GM19238 (cell line): ENCODE measurements around the gene TRIP10.
"Not testable (repeated sequence)": the region's sequence is repeated elsewhere in the genome, so short reads cannot be mapped to it uniquely, and the experiment has no call there.

Experiments
- DNase-seq: peaks from one replicate; pipeline ENCODE4 v3.0.0; 2011; ENCODE audit warnings: low spot score; ENCODE audit not compliant: insufficient read length

Gene TRIP10

DNA sequence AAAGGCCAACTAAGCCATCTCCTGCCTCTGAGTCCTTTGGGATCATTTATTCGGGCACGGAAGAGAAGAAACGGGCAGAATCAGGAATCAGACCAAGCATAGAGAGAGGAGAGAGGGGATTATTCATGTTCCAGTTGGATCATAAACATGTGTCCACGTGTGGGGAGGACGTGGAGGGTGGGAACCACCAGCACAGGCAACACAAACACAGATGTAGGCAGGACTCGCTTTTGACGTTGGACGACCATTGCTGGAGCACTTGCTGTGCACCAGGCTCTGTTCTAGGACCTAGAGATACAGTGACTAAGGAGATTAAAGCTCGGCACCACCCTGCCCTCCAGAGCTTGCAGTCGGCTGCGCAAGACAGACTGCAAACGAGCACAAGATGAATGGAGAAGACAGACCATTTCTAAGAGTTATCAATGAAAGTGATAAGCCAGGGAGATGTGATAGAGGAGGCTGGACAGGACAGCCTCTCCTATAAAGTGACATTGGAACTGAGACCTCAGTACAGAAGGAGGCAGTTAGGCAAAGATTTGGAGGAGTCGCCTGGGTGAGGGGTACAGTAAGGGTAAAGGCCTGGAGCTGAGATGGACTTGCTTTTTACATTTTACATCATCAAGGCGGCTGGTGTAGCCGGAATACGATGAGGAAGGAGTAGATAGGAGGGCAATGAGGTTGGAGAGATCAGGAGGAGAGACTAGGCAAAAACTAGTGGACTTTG lies 27.0 kb downstream of the TRIP10 start:
- DNase-seq: no peak

DNA sequence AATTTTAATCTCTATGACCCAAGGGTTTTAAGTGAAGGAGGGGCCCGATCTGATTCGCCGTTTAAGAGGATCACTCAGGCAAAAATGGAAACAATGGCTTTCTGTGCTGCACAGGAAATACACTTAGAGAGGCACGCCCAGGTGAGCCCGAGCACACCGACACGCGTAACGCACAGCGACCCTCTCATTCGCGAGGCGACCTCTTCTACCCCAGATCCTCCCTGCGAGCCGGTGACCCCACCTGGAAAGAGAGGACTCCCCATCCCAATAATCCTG lies 27.5 kb downstream of the TRIP10 start:
- DNase-seq: no peak

DNA sequence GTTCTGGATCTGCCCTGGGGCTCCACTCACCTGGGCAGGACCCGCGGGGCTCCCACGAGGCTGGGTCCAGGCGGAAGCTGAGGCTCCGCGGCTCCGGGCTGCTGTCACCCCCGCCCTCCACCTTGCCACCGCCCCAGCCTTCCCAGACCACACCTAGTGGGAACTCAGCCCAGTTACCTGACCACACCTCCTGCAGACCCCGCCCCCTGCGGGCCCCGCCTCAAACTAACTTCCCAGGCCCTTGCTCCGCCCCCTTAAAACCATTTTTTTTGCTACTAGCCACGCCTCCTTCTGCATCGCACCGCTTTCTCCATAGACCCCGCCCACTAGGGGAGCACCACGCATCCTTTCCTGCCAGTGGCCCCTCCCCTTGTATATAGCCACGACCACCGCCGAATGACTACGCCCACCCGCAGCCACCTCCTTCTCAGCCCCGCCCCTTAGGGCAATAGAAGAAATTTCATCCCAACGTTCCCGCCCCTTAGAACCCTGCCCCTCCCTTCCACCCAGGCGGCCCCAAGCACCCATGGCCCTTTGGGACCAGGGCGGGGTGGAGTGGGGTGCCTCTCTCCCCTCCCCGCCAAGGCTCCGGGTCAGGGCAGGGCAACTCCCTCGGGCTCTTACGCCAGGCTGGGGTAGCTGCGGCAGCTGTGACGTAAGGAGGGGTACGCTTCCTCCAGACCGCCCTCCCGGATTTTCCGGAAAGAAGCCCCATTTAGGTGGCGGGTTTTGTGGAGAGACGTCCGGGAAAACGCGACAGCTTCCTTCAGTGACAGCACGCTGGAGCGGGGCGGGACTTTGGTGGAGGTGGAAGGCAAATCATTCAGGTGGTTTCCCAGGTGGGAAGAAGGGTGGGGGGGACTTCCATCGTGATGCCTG lies 28.1 kb downstream of the TRIP10 start, which contains the start of gene SH2D3A:
Gene SH2D3A (minus strand): TSS at position 79 of the 879 bp plus-strand sequence. CDS start 3,687 bp downstream, outside the sequence.
- peak; percentile 85 for DNase-seq

DNA sequence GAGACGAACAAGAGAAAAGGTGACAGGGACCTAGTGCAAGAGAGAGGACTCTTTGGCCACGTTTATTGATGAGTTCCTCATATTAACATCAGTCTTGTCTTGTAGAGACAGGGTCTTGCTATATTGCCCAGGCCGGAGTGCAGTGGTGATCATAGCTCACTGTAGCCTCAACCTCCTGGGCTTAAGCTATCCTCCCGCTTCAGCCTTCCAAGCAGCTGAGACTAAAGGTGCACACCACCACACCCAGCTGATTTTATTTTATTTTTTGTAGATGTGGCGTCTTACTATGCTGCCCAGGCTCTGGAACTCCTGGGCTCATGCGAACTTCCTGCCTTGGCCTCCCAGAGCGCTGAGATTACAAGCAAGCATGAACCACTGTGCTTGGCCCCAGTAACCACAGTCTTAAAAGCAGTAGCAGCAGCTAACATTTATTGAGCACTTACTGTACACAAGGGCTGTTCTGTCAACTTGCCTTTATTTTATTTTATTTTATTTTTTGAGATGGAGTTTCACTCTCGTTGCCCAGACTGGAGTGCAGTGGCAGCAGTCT lies 28.8 kb downstream of the TRIP10 start:
- DNase-seq: no peak

DNA sequence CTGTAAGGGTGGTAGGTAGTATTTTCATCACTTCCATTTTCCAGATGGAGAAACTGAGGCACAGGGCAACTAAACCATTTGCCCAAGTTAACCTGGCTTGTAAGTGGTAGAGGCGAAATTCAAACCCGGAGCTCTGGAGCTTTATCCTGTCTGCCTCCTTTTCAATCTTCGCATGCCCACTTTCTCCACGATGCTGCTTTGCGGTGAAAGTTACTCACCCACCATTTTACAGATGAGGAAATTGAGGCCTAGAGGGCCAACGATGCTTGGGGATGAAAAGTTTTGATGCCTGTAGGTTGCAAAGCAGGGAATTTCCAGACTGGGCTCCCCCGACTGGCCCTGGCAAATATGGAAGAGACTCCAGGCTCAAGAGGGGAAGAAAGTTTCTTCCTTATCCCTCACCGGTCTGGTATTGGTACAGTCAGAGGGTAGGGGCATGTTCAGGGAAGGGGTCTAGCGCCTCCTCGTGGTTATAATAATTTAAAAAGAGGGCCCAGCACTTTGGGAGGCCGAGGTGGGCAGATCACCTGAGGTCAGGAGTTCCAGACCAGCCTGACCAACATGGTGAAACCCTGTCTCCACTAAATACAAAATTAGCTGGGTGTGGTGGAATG lies 29.6 kb downstream of the TRIP10 start:
- DNase-seq: no peak

DNA sequence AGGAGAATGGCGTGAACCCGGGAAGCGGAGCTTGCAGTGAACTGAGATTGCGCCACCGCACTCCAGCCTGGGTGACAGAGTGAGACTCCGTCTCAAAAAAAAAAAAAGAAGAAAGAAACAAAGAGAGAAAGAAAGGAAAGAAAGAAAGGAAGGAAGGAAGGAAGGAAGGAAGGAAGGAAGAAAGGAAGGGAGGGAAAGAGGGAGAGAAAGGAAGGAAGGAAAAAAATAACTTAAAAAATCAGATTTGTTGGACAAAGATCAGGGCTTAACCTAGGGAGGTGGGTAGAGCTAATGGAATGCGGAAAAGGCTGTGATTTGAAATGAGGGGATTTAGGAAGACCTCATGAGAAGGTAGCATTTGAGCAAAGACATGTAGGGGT lies 32.2 kb downstream of the TRIP10 start:
- DNase-seq: not testable (repeated sequence)

DNA sequence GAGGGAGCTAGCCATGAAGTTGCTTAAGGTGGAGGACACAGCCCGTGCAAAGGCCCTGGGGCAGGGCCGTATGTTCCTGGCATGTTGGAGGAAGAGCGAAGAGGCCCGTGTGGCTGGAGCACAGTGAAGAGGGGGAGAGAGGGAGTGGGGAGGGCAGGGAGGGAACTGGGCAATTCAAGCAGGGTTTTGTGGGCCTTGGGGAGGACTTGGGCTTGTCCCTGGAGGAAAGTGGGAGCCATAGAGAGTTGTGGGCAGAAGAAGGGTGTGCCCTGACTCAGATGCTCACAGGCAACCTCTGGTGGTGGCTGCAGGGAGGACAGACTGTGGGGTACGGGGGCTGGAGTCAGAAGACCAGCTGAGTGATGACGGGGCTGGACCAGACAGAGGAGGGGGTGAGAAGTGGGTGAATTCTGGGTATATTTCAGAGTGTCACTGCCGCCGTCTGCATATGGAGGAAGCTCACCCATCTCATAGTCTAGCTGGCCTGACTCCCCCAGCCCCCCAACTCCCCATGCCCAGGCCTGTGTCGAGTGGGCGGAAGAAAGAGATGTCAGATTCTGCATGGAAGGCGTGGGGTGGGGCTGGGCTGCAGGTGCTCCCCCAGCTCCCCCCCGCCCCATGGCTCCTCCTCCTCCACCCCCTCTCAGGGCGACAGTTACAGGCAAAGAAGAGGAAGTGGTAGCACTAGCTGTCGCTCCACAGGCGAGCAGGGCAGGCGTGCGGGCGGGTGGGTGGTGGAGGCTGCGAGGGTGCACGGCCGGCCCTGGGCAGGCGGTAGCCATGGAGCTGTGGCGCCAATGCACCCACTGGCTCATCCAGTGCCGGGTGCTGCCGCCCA lies 32.8 kb downstream of the TRIP10 start, which contains the start of gene VAV1:
Gene VAV1 (plus strand): TSS at position 681 of the 838 bp plus-strand sequence. CDS start 100 bp downstream, at position 781.
- DNase-seq: peak; percentile 92

DNA sequence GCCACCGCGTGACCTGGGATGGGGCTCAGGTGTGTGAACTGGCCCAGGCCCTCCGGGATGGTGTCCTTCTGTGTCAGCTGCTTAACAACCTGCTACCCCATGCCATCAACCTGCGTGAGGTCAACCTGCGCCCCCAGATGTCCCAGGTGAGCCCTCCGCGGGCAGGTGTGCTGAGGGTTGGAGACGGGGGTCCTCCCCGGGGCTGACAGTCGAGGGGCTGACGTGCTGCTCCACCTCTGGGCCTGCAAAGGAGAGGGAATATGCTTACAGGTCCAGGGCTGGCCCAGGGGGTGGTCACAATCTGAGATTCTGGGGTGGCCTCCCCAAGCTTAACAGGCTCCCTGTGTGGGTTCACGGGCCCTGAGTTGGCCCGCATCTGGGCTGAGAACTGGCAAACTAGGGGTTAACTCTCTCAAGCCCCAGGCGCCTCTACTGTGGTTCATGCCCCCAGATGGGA lies 33.4 kb downstream of the TRIP10 start:
- no peak for DNase-seq

DNA sequence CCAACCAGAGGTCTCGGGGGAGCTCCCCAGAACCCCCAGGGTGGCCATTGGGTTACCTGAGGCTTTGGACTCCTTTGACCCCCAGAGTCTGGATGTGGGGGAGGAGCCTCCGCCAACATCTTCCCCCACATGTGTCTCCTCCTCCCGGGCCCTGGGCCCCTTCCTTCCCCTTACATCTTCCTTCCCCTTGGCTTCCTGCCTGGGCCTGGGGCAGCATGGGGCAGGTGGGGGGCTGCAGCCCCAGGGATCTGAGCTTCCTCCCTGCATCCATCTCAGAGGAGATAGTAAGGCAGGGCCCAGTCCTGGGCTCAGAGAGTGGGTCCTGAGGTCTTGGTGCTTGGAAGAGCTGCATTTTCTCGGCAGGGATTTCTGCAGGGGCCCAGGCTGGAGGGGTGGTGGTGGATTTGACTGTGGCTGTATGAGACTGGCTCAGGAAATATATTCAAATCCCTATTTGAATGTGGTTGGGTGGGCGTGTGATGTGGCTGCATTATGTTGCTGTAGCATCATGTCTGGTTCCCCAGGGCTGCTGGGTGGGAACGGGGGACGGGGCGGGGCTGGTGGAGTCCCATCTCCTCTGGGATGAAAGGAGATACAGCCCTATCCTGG lies 33.9 kb downstream of the TRIP10 start:
- DNase-seq: peak; percentile 52

DNA sequence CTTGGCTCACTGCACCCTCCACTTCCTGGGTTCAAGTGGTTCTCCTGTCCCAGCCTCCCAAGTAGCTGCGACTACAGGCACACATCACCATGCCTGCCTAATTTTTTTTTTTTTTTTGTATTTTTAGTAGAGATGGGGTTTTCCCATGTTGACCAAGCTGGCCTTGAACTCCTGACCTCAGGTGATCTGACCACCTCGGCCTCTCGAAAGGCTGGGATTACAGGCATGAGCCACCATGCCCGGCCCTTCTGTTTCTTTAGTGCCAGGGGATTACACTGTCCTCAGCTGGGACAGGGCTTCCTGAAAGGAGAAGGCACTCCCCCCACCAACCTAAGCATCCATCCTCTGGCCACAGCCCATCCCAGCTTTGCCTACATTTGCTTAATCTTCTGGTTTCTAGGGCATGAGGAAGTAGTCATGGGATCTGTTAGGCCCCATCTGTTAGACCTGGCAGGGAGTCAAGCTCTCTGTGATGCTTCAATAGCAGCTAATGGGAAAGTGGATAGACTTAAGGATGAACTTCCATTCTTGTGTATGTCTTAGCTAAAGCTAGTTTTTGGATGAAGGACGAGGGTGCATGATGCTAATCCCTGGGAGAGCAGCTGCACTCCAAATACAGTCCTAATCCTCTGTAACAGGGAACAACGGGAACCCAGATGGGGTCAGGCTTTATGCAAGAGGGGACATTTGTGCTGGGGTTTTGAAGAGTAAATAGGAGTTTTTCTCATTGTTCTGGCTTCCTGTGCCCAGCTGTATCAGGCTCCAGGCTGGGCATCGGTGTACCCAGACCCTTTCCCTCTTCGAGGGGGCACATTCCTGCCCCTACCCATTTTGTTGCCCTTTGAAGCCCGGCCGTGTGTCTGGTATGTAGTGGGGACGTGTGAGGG lies 35.6 kb downstream of the TRIP10 start:
- DNase-seq: no peak

DNA sequence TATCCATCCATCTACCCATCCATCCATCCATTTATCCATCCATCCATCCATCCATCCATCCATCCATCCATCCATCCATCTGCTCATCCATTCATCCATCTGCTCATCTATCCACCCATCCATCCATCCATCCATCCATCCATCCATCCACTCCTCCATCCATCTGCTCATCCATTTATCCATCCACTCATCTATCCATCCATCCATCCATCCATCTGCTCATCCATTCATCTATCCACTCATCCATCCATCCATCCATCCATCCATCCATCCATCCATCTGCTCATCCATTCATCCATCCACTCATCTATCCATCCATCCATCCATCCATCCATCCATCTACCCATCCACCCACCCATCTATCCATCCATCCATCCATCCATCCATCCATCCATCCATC lies 36.6 kb downstream of the TRIP10 start:
- DNase-seq: not testable (repeated sequence)

DNA sequence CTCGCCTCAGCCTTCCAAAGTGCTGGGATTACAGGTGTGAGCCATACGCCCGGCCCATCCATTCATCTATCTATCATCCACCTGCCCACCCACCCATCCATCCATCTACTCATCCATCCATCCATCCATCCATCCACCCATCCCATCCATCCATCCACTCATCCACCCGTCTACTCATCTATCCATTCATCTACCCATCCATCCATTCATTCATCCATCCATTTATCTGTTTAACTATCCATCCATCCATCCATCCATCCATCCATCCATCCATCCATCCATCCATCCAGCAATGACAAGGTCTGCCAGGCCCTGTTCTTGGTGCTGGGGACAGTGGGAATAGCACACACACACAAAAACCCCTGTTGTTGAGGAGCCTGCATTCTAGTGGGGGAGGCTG lies 37.5 kb downstream of the TRIP10 start:
- no peak for DNase-seq

DNA sequence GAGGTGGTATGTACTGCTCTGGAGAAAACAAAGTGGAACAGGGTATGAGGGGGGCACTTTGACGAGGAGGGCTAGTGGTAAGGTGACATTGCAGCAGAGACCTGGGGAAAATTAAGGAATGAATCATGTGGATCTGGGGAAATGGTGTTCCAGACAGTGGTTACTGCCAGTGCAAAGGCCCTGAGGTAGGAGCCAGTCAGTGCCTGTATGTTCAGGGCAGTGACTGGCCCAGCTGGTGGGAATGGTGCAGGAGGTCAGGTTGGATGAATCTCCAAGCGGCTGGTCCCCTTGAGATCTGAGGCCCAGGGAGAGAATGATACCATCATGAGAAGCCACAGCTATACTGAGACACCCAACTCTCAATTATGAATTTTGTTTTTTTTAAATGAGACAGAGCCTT lies 38.0 kb downstream of the TRIP10 start:
- DNase-seq: no peak

DNA sequence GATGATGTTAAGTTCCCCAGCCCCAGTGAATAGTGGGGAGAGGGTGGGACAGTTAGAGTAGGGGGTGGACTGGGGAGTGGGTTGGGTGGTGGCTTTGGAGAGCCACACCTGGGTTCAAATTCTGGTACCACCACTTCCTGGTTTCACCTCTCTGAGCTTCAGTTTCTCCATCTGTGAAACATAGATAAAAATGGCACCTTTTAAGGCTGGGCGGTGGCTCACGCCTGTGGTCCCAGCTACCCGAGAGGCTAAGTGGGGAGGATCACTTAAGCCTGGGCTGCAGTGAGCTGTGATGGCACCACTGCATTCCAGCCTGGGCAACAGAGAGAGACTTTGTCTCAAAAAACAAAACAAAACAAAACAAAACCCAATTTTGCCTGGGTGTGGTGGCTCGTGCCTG lies 38.9 kb downstream of the TRIP10 start:
- no peak for DNase-seq

DNA sequence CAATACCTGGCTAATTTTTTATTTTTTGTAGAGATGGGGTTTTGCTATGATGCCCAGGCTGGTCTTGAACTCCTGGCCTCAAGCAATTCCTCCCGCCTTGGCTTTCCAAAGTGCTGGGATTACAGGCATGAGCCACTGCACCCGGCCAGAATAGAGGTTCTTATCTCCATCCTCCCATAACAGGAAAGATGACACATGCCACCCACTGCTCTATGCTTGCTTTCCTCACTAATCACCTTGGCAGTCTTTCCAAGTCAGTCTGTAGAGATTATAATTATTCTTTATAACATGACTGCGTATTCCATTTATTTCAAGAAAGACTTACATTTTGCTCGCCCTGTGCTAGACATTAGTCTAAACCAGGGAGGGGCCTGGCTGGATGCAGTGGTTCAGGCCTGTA lies 39.7 kb downstream of the TRIP10 start:
- DNase-seq: no peak

DNA sequence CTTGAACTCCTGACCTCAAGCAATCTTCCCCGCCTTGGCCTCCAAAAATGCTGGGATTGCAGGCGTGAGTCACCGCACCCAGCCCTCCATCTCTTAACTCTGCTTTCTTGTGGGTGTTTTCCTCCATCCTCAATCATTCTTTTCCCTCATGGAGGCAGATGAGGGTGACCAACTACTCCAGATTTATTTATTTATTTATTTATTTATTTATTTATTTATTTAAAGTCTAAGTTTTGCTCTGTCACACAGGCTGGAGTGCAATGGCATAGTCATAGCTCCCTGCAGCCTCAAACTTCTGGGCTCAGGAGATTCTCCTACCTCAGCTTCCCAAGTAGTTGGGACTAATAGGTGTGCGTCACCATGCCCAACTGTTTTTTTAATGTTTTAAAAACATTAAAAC lies 47.9 kb downstream of the TRIP10 start:
- no peak for DNase-seq

DNA sequence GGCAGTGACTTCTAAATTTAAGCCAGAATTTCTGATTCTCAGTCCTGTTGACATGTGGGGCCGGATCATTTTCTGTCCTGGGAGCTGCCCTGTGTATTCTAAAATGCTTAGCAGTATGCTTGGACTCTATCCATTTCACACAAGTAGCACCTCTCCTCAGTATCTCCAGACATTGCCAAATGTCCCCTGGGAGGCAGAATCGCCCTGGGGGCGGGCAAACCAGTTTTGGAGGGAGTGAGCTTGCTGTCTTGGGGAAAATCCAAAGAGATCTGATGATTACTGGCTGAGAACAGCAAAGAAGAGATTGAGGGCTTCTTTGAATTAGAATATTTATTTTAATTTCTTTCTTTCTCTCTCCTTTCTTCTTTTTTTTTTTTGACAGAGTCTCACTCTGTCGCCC lies 49.4 kb downstream of the TRIP10 start:
- no peak for DNase-seq

DNA sequence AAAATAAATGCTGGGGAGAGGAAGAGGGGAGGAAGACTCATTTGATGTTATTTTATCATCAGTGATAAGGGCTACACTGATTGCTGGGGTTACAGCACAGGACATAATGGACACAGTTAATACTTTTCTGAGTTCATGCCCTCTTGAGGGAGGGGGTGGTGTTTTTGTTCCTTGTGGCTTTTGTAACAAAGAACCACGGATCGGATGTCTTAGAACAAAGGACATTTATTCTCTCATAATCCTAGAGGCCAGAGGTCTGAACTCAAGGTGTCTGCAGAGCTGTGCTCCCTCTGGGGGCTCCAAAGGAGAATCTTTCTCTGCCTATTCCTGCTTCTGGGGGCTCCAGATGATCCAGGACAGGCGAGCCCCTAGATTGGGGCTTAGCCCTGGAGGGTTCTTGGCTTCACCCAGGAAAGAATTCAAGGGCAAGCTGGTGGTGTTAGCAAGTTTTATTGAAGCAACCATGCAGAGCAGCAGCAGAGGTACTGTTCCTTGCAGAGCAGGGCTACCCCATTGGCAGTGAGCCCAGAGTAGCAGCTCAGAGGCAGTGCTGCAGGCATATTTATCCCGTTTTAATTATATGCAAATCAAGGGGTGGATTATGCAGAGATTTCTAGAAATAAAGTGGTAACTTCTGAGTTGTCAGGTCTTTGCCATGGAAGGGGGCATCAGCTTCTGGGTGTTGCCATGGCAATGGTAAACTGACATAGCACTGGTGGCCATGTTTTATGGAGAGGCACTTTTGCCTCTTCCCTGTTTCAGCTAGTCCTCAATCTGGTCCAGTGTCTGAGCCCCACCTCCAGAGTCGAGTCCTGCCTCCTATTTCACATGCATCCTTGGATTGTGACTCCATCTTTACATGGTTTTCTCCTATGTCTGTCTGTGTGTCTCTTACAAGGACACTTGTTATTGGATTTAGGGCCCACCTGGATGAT lies 51.0 kb downstream of the TRIP10 start:
- DNase-seq: no peak
